A204.1 (cell line): ENCODE measurements around the gene SDK1.
"Not testable (repeated sequence)": the region's sequence is repeated elsewhere in the genome, so short reads cannot be mapped to it uniquely, and the experiment has no call there.

Experiments used
- FAIRE-seq: peaks from 2 replicates; lab custom pipeline; 2012; peaks lifted over from hg19 to GRCh38; lab: Jason Lieb, UNC

Gene SDK1

DNA sequence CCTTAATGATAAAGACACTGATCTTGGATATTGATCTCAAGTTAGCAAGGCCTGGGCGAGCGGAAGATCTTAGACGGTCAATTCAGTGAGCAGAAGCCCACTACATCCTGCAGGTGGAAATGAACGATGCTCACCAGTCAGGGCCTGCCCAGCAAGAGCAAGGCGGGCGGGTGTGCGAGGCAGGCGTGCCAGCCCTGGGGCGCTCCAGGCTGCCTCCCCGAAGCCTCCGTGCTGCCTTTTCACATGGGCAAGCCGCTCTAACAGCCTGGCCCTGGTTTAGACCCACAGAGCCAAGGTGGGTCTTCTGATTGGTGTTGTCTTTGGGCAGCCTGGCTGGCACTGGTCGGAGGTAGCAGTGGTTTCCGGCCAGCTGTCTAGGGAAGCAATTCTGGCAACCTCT is 906.0 kb downstream of the SDK1 start:
- no peak for FAIRE-seq

DNA sequence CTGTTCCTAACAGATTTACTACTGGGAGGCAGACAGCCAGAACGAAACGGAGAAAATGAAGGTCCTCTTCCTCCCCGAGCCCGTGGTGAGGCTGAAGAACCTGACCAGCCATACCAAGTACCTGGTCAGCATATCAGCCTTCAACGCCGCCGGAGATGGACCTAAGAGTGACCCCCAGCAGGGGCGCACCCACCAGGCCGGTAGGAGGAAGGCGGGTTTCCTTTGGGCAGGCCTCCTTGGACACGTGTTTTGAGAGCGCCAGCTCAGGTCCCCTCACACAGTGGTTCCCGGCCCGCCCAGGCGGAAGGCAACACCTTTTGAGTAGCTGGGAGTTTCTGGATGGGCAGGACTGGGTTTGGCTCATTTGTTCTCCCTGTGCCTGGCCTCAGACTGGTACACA is 907.0 kb downstream of the SDK1 start:
- FAIRE-seq: no peak

DNA sequence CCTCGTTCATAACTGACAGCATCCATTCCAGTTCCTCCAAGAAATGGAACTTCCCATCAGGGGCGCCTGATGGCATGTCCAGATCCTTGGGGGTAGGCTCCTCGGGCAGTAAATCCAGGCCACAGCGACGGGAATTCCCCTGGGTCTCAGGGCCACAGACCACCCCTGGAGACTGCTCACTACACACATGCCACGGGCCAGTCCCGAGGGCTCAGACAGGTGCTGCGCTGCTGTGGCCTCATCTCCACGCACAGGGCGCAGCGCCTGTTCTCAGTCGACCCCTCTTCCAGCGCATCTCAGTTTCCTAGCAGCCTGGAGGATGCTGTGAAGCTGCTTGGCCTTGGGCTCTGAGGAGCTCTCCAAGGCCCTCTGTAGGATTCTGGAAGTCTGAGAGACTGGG is 907.5 kb downstream of the SDK1 start:
- FAIRE-seq: no peak

DNA sequence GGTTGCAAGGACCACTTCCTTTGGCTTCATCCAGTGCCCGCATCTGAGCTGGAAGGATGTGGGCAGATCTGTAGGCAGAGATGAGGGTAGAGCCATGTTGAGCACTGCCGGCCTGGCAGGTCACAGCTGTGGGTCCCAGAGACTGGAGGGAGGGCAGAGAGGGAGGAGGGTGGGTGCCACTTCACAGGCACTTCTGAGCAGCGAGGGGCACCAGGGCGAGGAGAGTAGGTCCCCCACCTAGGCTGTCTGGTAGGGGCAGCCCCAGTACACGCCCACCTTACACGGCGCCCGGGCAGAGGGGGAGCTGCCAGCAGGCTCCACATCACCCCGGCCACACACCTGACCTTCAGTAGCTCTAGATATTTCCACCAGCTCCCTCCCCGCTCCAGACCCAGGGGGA is 908.1 kb downstream of the SDK1 start:
- no peak for FAIRE-seq

DNA sequence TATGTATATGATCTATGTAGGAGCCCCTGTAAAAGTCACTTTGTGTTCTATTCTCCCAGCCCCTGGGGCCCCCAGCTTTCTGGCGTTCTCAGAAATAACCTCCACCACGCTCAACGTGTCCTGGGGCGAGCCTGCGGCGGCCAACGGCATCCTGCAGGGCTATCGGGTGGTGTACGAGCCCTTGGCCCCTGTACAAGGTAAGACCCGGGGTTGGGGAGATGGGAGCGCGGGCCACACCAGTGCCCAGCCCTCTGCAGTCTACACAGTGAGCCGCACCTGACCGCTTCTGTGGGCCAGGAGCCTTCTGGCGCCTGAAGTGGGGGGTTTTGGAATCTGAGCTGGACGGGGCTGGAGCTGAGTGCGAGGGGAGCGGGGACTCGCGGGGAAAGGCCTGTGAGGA is 908.9 kb downstream of the SDK1 start:
- FAIRE-seq: no peak

- no peak for FAIRE-seq
These were observed 909.8 kb downstream of the SDK1 start for GRCh38 chr7:4210821-4211220.

DNA sequence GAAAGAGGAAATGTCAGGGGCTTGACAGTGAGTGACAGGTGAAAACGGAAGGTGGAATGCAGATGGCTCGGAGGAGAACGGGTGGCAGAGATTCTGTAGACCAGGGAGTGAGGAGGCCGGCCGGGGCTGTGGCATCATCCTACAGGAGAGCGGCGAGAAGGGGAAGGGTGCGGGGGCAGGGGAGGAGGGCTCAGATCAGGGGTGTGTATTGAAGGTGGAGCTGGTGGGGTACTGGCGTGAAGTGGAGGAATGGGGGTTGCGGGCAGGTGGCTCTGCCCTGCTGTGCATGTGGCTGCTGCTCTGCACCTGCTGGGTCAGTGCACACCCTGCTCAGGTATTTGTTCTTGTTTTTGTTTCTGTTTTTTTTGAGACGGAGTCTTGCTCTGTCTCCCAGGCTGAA is 910.2 kb downstream of the SDK1 start:
- FAIRE-seq: no peak

- no peak for FAIRE-seq
These were observed 911.3 kb downstream of the SDK1 start for GRCh38 chr7:4212376-4212775.

DNA sequence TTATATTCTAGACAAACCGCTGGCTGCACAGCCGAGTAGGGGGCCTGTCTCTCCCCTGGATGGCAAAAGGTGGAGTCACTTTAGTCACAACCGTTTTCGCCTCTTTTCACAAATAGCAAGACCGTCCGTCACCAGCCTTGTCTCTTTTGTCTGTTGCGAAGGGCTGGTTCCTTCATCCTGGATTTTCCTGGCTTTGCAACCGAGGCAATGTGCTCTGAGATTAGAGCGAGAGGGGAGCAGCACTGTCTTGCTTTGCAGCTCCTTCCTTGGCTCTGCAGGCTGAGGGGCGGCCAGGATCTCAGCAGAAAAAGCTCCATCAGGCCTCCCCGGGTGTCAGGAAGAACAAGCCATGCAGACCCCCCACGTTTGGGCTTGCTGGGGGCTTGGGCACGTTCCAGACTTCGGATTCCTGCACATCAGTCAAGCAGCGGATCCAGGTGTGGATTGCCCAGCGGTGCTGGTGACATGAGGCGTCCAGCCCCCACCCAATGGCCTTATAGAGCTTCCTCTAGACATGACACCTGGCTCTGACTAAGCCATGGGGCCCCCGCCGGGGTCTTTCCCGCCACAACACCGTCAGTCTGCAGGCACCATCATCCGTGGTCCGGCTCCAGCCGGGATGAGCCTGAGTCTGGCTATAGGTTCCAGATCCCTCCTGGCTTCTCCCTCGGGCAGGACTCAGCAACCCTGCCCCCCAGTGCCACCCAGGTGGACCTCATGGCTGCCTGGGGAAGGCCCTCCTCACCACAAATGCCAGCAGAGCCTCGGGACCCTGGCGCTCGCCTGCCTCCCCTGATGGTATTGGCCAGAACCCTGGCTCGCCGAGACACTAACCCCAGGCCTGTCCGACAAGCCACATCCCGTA is 913.5 kb downstream of the SDK1 start:
- FAIRE-seq: no peak

DNA sequence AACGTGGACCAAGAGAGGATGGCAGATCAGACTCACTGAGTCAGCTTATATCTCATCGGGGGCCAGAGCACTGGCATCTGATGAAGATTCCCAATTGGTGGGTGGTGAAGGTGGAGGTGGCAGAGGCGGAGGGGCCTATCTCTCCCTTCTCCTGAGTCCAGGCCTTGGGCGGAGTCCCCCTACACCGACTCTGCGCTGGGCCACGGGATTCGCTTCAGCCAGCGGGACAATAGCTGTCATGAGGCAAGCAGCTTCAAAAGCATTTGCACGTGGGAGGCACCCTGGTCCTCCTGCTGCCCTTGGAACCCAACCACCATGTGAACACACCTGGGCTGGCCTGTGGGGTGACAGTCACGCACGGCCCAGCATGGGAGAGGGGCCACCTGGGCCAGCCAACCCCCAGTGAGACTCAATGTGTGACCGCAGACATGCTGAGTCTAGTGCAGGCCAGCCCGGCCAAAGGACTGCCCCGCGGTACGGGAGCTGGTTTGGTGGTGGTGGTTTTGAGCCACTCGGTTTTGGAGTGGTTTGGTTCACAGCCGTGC is 914.2 kb downstream of the SDK1 start:
- no peak for FAIRE-seq

DNA sequence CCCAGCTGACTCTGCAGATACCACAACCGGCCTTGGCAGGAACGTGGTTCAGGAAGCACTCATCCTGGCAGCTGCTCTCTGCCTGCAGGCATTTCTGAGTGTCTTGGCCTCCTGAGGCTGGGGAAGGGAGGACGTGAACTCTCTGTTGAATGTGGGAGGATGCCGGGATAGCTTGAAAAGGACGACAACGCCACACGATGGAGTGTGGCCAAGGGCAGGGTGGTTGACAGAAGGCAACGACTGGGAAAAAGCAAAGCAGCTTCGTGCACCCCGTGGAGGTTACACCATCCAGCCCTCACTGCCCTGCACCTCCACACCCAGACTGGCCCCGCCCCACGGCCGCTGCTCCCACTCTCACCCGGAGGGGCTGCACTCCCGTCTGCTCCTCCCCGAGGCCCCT is 915.0 kb downstream of the SDK1 start:
- no peak for FAIRE-seq

GRCh38 chr7:4217126-4217660 is 916.1 kb downstream of the SDK1 start:
- FAIRE-seq: not testable (repeated sequence)

DNA sequence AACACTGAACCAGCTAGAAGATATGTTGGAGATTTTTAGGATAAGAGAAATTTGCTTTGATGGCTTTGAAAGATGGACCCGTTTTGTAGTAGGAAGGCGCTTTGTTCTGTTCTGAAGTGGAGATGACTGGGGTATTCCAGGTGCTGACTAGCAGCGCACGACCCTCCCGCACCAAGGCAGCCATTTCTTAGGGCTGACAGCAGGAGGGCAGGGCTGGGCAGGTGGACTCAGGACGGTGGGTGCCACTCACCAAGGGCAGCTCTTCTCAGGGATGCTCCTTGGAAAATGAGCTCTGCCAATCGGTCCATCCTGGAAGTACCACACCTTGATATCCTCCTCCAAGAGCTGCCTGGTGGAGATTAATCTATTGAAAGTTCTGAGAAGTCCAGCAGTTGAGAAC is 917.4 kb downstream of the SDK1 start:
- FAIRE-seq: no peak

- FAIRE-seq: no peak
These were observed 919.0 kb downstream of the SDK1 start for GRCh38 chr7:4220011-4220410.

DNA sequence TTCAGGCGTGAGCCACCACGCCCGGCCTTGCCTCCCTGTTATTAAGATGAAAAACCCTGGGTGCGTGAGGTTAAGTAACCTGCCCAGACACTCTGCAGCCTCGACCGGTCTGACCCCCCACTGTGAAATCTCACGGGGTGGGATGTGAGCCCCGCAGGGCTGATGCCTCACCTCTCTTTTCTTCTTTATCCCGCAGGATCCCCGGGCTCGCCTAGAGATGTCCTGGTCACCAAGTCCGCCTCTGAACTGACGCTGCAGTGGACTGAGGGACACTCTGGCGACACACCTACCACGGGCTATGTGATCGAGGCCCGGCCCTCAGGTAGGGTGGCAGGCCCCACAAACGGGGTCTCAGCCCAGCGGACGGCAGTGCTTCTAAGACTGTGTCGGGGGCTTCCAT is 920.0 kb downstream of the SDK1 start:
- FAIRE-seq: no peak

DNA sequence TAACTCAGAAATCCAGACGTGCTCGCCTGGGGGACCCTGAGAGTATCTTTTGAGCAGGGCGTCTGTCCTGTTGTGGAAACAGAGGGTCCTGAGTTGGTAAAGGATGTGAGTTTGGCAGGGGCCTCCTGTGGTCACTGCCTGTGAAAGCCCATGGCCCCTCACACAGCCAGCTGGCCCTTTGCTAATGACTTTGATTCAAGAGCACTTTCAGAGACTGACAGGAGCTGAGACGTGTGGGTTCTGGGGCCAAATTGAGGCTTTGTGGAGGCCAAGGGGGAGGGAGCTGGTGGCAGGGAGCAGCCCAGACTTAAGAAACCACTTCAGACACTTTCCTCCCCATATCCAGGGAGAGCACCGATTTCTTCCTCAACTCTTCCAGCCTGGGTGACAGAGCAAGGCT is 921.6 kb downstream of the SDK1 start:
- no peak for FAIRE-seq

DNA sequence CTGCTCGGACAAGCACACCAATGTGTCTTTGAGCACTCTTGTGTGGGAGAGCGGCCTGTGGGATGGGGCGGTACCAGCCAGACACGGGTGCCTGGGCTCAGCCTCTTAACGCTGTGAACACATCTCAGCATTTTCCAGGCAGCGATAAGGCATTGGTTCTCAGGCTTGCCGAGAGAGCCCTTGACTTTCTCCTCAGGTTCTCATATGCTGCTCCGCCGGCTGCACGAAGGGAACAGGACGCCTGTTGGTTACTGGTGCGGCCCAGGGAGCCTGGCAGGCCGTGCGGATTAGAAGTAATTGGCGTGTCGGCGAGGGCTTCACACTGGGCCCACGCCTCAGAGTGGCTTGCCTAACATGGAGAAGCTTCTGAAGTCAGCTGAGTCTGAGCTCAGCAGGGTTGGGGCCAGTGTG is 924.3 kb downstream of the SDK1 start:
- FAIRE-seq: no peak

- no peak for FAIRE-seq
These were observed 925.0 kb downstream of the SDK1 start for GRCh38 chr7:4225881-4226523.

DNA sequence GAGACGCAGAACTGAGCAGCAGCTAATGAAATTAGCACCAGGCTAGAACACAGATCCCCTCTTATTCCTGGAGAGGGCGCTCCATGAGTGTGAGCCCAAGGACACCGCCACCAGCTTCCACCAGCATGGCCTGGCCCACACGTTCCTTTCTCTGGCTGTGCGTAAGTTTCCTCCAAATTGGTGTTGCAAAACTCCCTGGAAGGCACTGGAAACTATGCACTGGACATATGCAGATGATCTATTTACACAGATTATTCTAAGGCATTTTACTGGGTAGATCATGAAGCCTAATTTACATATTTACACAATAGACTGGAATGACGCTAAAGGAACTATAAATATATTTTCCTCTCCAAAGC is 925.5 kb downstream of the SDK1 start:
- no peak for FAIRE-seq

DNA sequence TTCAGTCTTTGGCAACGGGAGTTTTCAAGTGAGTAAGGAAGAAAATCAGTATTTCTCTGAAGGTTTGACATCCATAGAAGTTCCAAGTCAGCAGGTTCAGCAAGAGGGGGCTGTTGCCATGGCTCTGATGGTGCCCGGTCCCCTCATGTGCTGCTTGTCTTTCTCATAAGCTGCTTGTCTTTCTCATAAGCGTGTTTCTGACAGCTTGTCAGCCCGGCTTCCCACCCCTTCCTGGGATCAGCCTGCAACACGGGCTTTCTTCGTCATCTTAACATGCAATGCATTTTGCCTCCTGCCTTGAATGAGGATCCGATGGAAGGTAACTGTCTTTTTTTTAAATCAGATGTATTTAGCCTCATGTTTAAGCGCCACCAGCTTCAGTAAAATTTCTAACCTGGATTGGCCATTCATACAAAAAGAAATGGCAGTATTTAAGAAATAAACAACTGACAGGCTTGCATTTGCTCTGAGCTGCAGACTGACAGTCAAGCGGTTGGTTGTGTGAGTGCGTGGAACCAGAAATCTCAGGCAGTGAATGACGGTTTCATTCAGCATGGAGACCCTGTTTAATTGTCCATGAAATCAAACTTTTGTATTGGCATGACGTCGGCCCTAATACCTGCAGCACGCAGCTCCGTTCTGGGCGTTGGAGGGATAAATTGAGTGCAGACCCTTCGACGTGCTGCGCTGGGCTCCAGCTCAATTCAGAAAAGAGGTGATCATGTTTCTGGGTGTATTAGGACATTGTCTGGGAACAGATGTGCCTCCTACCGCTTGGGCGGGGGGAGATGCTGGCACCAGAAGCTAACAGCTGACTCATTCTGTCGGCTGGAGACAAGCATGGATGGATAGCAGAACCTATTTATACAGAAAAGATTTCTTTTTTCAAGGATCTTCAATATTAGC is 926.3 kb downstream of the SDK1 start:
- no peak for FAIRE-seq

DNA sequence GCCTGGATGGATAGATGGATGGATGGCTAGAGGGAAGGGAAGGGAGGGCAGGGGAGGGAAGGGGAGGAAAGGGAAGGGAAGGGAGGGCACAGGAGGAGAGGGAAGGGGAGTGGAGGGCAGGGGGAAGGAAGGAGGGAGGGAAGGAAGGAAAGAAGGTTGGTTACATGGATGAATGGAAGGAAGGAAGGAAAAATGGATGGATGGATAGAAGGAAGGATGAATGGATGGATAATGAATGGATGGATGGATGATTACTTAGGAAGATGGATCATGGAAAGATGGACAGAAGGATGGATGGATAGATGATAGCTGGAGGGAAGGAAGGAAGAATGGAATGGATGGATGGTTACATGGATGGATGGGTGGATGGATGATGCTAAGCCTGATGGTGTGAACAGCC is 929.3 kb downstream of the SDK1 start:
- FAIRE-seq: no peak

- no peak for FAIRE-seq
These were observed 932.1 kb downstream of the SDK1 start for GRCh38 chr7:4233146-4233545.
